ENCODE data around the gene DEXI.

GRCh38 chr16:10889855-10890254 lies 52.4 kb downstream of the DEXI start:
- TF ChIP-seq EZH2 (IDR thresholded peaks at IDR 0.05; ENCODE audit: low read length, missing control alignments) = no peak
- TF ChIP-seq CTCF (conservative IDR thresholded peaks at IDR 0.05 in 1 of 2, IDR thresholded peaks at IDR 0.05 in 1 of 2; ENCODE audit: low read depth in 1 of 2, low read length in 2 of 2) = no peak
